GM23338 (cell line): ENCODE results near the gene ERLEC1. TPM values are rescaled to one million over a fixed set of nuclear protein-coding genes. Genes with fewer than 3 reads are reported as not detected.
"Not testable (repeated sequence)": the region's sequence is repeated elsewhere in the genome, so short reads cannot be mapped to it uniquely, and the experiment has no call there.

Experiments used
- ATAC-seq: fragments of 200-7000 bp; cut with Tn5 transposase; 3 replicates; pipeline ENCODE4 v1.9.1; 2020
- DNase-seq: peaks from one replicate; pipeline ENCODE4 v3.0.0-alpha.2; 2015; ENCODE audit warnings: low spot score
- H2AFZ ChIP-seq: fragments of 200-600 bp; sonication (generic); 2 replicates; pipeline ENCODE4 v1.8.0; 2016; ENCODE audit warnings: antibody characterized with exemption, mild to moderate bottlenecking, moderate library complexity
- H3F3A ChIP-seq: fragments of 200-600 bp; sonication (generic); replicated peaks from 2 replicates; pipeline ENCODE4 v1.8.0; 2017; ENCODE audit warnings: antibody characterized with exemption, mixed run types, low read depth
- H3K27ac ChIP-seq: fragments of 200-600 bp; sonication (generic); 2 replicates; pipeline ENCODE4 v1.6.1; 2016; ENCODE audit warnings: low read depth
- H3K27me3 ChIP-seq: fragments of 200-600 bp; sonication (generic); 2 replicates; pipeline ENCODE4 v1.8.0; 2016; ENCODE audit warnings: mild to moderate bottlenecking, mixed run types, moderate library complexity; ENCODE audit not compliant: insufficient read depth
- H3K36me3 ChIP-seq: fragments of 200-600 bp; sonication (generic); 2 replicates; pipeline ENCODE4 v1.8.0; 2016; ENCODE audit warnings: mild to moderate bottlenecking; ENCODE audit not compliant: insufficient read depth
- H3K4me1 ChIP-seq: fragments of 200-600 bp; sonication (generic); 2 replicates; pipeline ENCODE4 v1.8.0; 2016; ENCODE audit warnings: mild to moderate bottlenecking, moderate library complexity; ENCODE audit not compliant: insufficient read depth
- H3K4me2 ChIP-seq: fragments of 200-600 bp; sonication (generic); 2 replicates; pipeline ENCODE4 v1.7.1; 2017; ENCODE audit warnings: mixed run types
- H3K4me3 ChIP-seq: fragments of 200-600 bp; sonication (generic); 2 replicates; pipeline ENCODE4 v1.6.1; 2016; ENCODE audit warnings: mixed run types
- H3K79me2 ChIP-seq: fragments of 200-600 bp; sonication (generic); replicated peaks from 2 replicates; pipeline ENCODE4 v1.8.0; 2017; ENCODE audit warnings: mild to moderate bottlenecking; ENCODE audit not compliant: insufficient read depth
- H3K9me2 ChIP-seq: fragments of 200-600 bp; sonication (generic); 2 replicates; pipeline ENCODE4 v1.8.0; 2017; ENCODE audit not compliant: insufficient read depth
- H4K20me1 ChIP-seq: fragments of 200-600 bp; sonication (generic); replicated peaks from 2 replicates; pipeline ENCODE4 v1.8.0; 2017; ENCODE audit warnings: mild to moderate bottlenecking; ENCODE audit not compliant: insufficient read depth
- H3K27ac Mint-ChIP-seq: 2 replicates; pipeline ENCODE4 v1.8.0; 2020; ENCODE audit warnings: inconsistent platforms, mild to moderate bottlenecking, moderate library complexity, mixed read lengths
- H3K27me3 Mint-ChIP-seq: 3 replicates; pipeline ENCODE4 v1.8.0; 2022; ENCODE audit warnings: low read depth, mild to moderate bottlenecking, moderate library complexity, mixed read lengths, inconsistent platforms; ENCODE audit not compliant: insufficient read depth, poor library complexity
- H3K36me3 Mint-ChIP-seq: 3 replicates; pipeline ENCODE4 v1.8.0; 2021; ENCODE audit warnings: low read depth, mild to moderate bottlenecking, inconsistent platforms, moderate library complexity, mixed read lengths
- H3K4me1 Mint-ChIP-seq: 3 replicates; pipeline ENCODE4 v1.8.0; 2020; ENCODE audit warnings: mild to moderate bottlenecking, inconsistent platforms, mixed read lengths
- H3K4me3 Mint-ChIP-seq: 3 replicates; pipeline ENCODE4 v1.8.0; 2021; ENCODE audit warnings: moderate library complexity, mild to moderate bottlenecking, inconsistent platforms, mixed read lengths
- H3K9me3 Mint-ChIP-seq: 3 replicates; pipeline ENCODE4 v1.8.0; 2020; ENCODE audit warnings: moderate library complexity, mild to moderate bottlenecking, inconsistent platforms, mixed read lengths
- EZH2 ChIP-seq: fragments of 200-600 bp; sonication (generic); IDR thresholded peaks from one replicate; pipeline ENCODE4 v1.8.0; 2017; ENCODE audit warnings: antibody characterized with exemption, mild to moderate bottlenecking, low read depth; ENCODE audit not compliant: unreplicated experiment
- JUNB ChIP-seq: IDR thresholded peaks from one replicate; pipeline ENCODE4 v1.6.1; 2016; ENCODE audit warnings: antibody characterized with exemption; ENCODE audit not compliant: unreplicated experiment
- POLR2AphosphoS5 ChIP-seq: IDR thresholded peaks from 2 replicates; pipeline ENCODE4 v1.6.1; 2016; ENCODE audit warnings: antibody characterized with exemption, low read depth
- ZNF331 ChIP-seq: fragments of 250-450 bp; sonication (Bioruptor Pico); IDR thresholded peaks from 2 replicates; pipeline ENCODE4 v1.5.0; 2020; ENCODE audit warnings: low read depth, mild to moderate bottlenecking, moderate library complexity
- polyA plus RNA-seq: library from polyadenylated mRNA; unstranded; fragments of >200 nt; fragmentation: Nextera tagmentation; extraction: Ambion mirVana; gene quantifications from 2 replicates; pipeline ENCODE4 v1.2.1, GENCODE V29; 2016
- total RNA-seq: library from RNA; depleted of rRNA; stranded (reverse); fragments of >200 nt; shearing (Covaris generic); gene quantifications from 2 replicates; pipeline ENCODE4 v1.2.3, GENCODE V29; 2014
- TF ChIP-seq, protein P1 (sequence below): IDR thresholded peaks from one replicate; pipeline ENCODE4 v1.6.1; 2018; ENCODE audit warnings: antibody characterized with exemption; ENCODE audit not compliant: unreplicated experiment
- TF ChIP-seq, protein P2 (sequence below): IDR thresholded peaks from 2 replicates; pipeline ENCODE4 v1.6.1; 2016; ENCODE audit warnings: antibody characterized with exemption

Gene ERLEC1
- total and polyA plus RNA-seq, 2 experiments from 2014 or later = 35.0 to 41.2 TPM

DNA sequence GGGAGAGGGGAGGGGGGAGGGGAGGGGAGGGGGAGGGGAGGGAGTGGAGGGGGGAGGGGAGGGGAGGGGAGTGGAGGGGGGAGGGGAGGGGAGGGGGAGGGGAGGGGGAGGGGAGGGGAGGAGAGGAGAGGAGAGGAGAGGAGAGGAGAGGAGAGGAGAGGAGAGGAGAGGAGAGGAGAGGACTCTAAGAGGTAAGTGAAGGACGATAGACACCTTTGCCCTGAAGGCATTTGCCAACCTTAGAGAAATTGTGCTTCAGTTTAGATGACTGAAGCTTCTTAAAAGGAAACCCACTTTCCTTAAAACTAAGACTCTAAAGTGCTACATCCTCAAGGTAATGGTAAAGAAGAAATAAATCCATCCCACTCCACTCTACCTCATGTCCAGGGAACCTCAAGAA is 53.7 kb downstream of the ERLEC1 start:
- Histone ChIP-seq H3K4me1 (no peaks in the 10 kb centered on the region), H3K27me3 (no peaks in the 10 kb centered on the region), H3K36me3 (no peaks in the 10 kb centered on the region), H3K4me3 (no peak overlapping the region), H4K20me1 (no peaks in the 10 kb centered on the region), H3F3A (no peaks in the 10 kb centered on the region), H3K27ac (no peak overlapping the region), H3K79me2 (no peaks in the 10 kb centered on the region), H2AFZ (no peak overlapping the region), H3K4me2 (no peak overlapping the region), H3K9me2 (peaks cover 5% of the 10 kb centered on the region; the same call in 1 of the 2 replicates)
- Mint-ChIP-seq H3K27me3 (peaks cover 3% of the 10 kb centered on the region), H3K9me3 (peaks cover 9% of the 10 kb centered on the region), H3K27ac (no peak overlapping the region), H3K4me3 (no peak overlapping the region), H3K36me3 (no peaks in the 10 kb centered on the region), H3K4me1 (peaks cover 2% of the 10 kb centered on the region; the same call in 1 of the 3 replicates)
- TF ChIP-seq POLR2AphosphoS5 = no peak
- TF ChIP-seq, protein P1, sequence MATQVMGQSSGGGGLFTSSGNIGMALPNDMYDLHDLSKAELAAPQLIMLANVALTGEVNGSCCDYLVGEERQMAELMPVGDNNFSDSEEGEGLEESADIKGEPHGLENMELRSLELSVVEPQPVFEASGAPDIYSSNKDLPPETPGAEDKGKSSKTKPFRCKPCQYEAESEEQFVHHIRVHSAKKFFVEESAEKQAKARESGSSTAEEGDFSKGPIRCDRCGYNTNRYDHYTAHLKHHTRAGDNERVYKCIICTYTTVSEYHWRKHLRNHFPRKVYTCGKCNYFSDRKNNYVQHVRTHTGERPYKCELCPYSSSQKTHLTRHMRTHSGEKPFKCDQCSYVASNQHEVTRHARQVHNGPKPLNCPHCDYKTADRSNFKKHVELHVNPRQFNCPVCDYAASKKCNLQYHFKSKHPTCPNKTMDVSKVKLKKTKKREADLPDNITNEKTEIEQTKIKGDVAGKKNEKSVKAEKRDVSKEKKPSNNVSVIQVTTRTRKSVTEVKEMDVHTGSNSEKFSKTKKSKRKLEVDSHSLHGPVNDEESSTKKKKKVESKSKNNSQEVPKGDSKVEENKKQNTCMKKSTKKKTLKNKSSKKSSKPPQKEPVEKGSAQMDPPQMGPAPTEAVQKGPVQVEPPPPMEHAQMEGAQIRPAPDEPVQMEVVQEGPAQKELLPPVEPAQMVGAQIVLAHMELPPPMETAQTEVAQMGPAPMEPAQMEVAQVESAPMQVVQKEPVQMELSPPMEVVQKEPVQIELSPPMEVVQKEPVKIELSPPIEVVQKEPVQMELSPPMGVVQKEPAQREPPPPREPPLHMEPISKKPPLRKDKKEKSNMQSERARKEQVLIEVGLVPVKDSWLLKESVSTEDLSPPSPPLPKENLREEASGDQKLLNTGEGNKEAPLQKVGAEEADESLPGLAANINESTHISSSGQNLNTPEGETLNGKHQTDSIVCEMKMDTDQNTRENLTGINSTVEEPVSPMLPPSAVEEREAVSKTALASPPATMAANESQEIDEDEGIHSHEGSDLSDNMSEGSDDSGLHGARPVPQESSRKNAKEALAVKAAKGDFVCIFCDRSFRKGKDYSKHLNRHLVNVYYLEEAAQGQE = no peak
- ATAC-seq (no peak), DNase-seq (no peak)

DNA sequence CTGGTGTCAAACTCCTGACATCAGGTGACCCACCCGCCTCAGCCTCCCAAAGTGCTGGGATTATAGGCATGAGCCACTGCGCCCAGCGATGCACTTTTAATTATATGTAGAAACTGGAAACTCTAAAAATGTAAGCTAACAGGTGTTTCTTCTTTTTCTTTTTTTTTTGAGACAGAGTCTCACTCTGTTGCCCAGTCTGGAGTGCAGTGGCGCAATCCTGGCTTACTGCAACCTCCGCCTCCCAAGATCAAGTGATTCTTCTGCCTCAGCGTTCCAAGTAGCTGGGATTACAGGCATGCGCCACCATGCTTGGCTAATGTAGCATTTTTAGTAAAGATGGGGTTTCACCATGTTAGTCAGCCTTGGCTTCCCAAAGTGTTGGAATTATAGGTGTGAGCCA is 54.8 kb downstream of the ERLEC1 start:
- H2AFZ ChIP-seq, H3K4me1 Mint-ChIP-seq, H3K36me3 ChIP-seq, ATAC-seq, H3F3A ChIP-seq, H3K27me3 ChIP-seq, H3K4me2 ChIP-seq, H3K36me3 Mint-ChIP-seq, H3K9me2 ChIP-seq, H3K4me1 ChIP-seq, H3K4me3 Mint-ChIP-seq, H3K9me3 Mint-ChIP-seq, H3K27ac Mint-ChIP-seq, H3K4me3 ChIP-seq, H4K20me1 ChIP-seq, H3K79me2 ChIP-seq, DNase-seq, H3K27ac ChIP-seq, H3K27me3 Mint-ChIP-seq: not testable (repeated sequence)

DNA sequence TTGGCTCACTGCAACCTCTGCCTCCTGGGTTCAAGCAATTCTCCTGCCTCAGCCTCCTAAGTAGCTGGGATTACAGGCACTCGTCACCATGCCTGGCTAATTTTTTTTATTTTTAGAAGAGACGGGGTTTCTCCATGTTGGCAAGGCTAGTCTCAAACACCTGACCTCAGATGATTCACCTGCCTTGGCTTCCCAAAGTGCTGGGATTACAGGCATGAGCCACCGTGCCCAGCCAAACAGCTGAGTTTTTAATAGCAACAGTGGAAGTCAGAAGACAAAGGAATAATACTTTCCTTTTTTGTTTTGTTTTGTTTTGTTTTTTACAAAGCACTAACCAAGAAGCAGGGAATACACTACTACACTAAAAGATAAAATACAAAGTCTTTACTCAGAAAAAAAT is 56.0 kb downstream of the ERLEC1 start:
- Mint-ChIP-seq H3K9me3 (peaks cover 9% of the 10 kb centered on the region), H3K4me1 (peaks cover 2% of the 10 kb centered on the region; the same call in 2 of the 3 replicates), H3K27ac (no peak overlapping the region), H3K36me3 (no peaks in the 10 kb centered on the region), H3K4me3 (no peak overlapping the region), H3K27me3 (peaks cover 3% of the 10 kb centered on the region)
- no peaks in the 10 kb centered on the region for H3K79me2 ChIP-seq
- H4K20me1 ChIP-seq = no peaks in the 10 kb centered on the region
- DNase-seq = no peak
- H3K36me3 ChIP-seq = no peaks in the 10 kb centered on the region
- no peak overlapping the region for H3K27ac ChIP-seq
- H3K9me2 ChIP-seq = peaks cover 3% of the 10 kb centered on the region; the same call in 1 of the 2 replicates
- no peaks in the 10 kb centered on the region for H3K27me3 ChIP-seq
- H3F3A ChIP-seq = no peaks in the 10 kb centered on the region
- no peak for ATAC-seq
- no peak overlapping the region for H3K4me3 ChIP-seq
- no peak overlapping the region for H2AFZ ChIP-seq
- H3K4me2 ChIP-seq = no peak overlapping the region
- no peaks in the 10 kb centered on the region for H3K4me1 ChIP-seq
- TF ChIP-seq, protein P2, sequence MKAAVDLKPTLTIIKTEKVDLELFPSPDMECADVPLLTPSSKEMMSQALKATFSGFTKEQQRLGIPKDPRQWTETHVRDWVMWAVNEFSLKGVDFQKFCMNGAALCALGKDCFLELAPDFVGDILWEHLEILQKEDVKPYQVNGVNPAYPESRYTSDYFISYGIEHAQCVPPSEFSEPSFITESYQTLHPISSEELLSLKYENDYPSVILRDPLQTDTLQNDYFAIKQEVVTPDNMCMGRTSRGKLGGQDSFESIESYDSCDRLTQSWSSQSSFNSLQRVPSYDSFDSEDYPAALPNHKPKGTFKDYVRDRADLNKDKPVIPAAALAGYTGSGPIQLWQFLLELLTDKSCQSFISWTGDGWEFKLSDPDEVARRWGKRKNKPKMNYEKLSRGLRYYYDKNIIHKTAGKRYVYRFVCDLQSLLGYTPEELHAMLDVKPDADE = no peak
- TF ChIP-seq, protein P1 = no peak
- no peak for TF ChIP-seq JUNB
- no peak for TF ChIP-seq EZH2
- no peak for TF ChIP-seq POLR2AphosphoS5
- no peak for TF ChIP-seq ZNF331
